GM12878 (cell line): ENCODE results near the gene USP21. TPM values are rescaled to one million over a fixed set of nuclear protein-coding genes. Genes with fewer than 3 reads are reported as not detected.

Experiments used
- ATAC-seq: fragments of 200-7000 bp; cut with Tn5 transposase; 3 replicates; pipeline ENCODE4 v1.9.1; 2020; ENCODE audit warnings: mild to moderate bottlenecking, moderate library complexity
- BruUV-seq: library from RNA; stranded (reverse); fragments of 400-500 nt; replicated peaks from 2 replicates; lab custom pipeline; 2021; lab: Mats Ljungman, UMichigan
- CTCF ChIA-PET: fragments of 300-600 bp; sonication (Branson Sonifier 250); formaldehyde crosslinking; extraction: SDS; loops from one replicate; lab custom pipeline; 2021; ENCODE audit warnings: inconsistent platforms; lab: Yijun Ruan, JAX
- POLR2A ChIA-PET: fragments of 350-600 bp; formaldehyde crosslinking; extraction: SDS; loops from one replicate; lab custom pipeline; 2021; ENCODE audit warnings: inconsistent platforms; lab: Charles Lee
- RAD21 ChIA-PET: fragments of 300-600 bp; sonication (Branson Sonifier 250); formaldehyde crosslinking; loops from one replicate; lab custom pipeline; 2023; ENCODE audit warnings: antibody characterized with exemption; ENCODE audit not compliant: unreplicated experiment; lab: Charles Lee
- SMC1A ChIA-PET: fragments of 300-600 bp; sonication (Branson Sonifier 250); formaldehyde crosslinking; loops from one replicate; lab custom pipeline; 2023; ENCODE audit not compliant: unreplicated experiment, uncharacterized antibody; lab: Charles Lee
- DNase-seq: peaks from one replicate; pipeline ENCODE4 v3.0.0-alpha.2; 2011; ENCODE audit warnings: low read depth, low spot score
- FAIRE-seq: peaks from 3 replicates; lab custom pipeline; 2011; peaks lifted over from hg19 to GRCh38; lab: Jason Lieb, UNC
- H2AFZ ChIP-seq: 2 replicates; pipeline ENCODE4 v1.6.0; 2011; ENCODE audit warnings: low read depth, low read length, control low read depth; ENCODE audit not compliant: control insufficient read depth
- H3K27ac ChIP-seq: 2 replicates; pipeline ENCODE4 v1.5.1; 2011; ENCODE audit warnings: control low read depth; ENCODE audit not compliant: control insufficient read depth, insufficient read depth
- H3K27me3 ChIP-seq, 2 experiments: replicated peaks in 1 of 2; 2 replicates each; pipeline versions ENCODE4 v1.6.0 to v1.6.1; 2011; ENCODE audit warnings: low read length in 1 of 2; ENCODE audit not compliant: control insufficient read depth in 2 of 2, insufficient read depth in 2 of 2
- H3K36me3 ChIP-seq, 2 experiments: 2 replicates each; pipeline ENCODE4 v1.5.1; 2011; ENCODE audit warnings: low read length in 1 of 2; ENCODE audit not compliant: control insufficient read depth in 2 of 2, insufficient read depth in 2 of 2
- H3K4me1 ChIP-seq: 2 replicates; pipeline ENCODE4 v1.6.1; 2011; ENCODE audit warnings: mild to moderate bottlenecking, low read length, moderate library complexity, mixed read lengths; ENCODE audit not compliant: control insufficient read depth, insufficient read depth
- H3K4me2 ChIP-seq: 2 replicates; pipeline ENCODE4 v1.6.0; 2011; ENCODE audit warnings: control low read depth; ENCODE audit not compliant: control insufficient read depth, insufficient read depth
- H3K4me3 ChIP-seq: fragments of 200-600 bp; sonication (generic); 2 replicates; pipeline ENCODE4 v1.5.1; 2016
- H3K79me2 ChIP-seq: 2 replicates; pipeline ENCODE4 v1.6.0; 2011; ENCODE audit warnings: low read length; ENCODE audit not compliant: control insufficient read depth, insufficient read depth
- H3K9ac ChIP-seq: 2 replicates; pipeline ENCODE4 v1.8.0; 2011; ENCODE audit warnings: low read length, control low read depth, mixed read lengths; ENCODE audit not compliant: control insufficient read depth, insufficient read depth
- H3K9me3 ChIP-seq: replicated peaks from 3 replicates; pipeline ENCODE4 v1.5.1; 2011; ENCODE audit warnings: mild to moderate bottlenecking, low read length; ENCODE audit not compliant: control insufficient read depth, insufficient read depth
- H4K20me1 ChIP-seq: 2 replicates; pipeline ENCODE4 v1.6.0; 2011; ENCODE audit not compliant: control insufficient read depth, insufficient read depth
- CBX3 ChIP-seq: fragments of 200-600 bp; sonication (generic); IDR thresholded peaks from 2 replicates; pipeline ENCODE4 v1.6.1; 2016; ENCODE audit warnings: low read depth, borderline replicate concordance
- HDGF ChIP-seq: fragments of 450-650 bp; IDR thresholded peaks from 2 replicates; pipeline ENCODE4 v1.6.1; 2016; ENCODE audit warnings: antibody characterized with exemption
- NR2F1 ChIP-seq: fragments of 450-650 bp; conservative IDR thresholded peaks from 2 replicates; pipeline ENCODE4 v1.6.1; 2017; ENCODE audit warnings: mild to moderate bottlenecking
- PAX5 ChIP-seq: IDR thresholded peaks from 2 replicates; pipeline ENCODE4 v1.6.1; 2011; ENCODE audit warnings: low read depth, low read length, borderline replicate concordance
- PAX8 ChIP-seq: fragments of 450-650 bp; IDR thresholded peaks from 2 replicates; pipeline ENCODE4 v1.6.1; 2017; ENCODE audit warnings: mild to moderate bottlenecking, moderate library complexity
- RUNX3 ChIP-seq: IDR thresholded peaks from 2 replicates; pipeline ENCODE4 v1.6.1; 2012; ENCODE audit warnings: low read length, inconsistent platforms
- SPI1 ChIP-seq: IDR thresholded peaks from 2 replicates; pipeline ENCODE4 v1.6.1; 2011; ENCODE audit warnings: low read depth, mild to moderate bottlenecking, low read length, moderate library complexity, borderline replicate concordance; ENCODE audit not compliant: insufficient read depth
- ZNF207 ChIP-seq: fragments of 450-650 bp; IDR thresholded peaks from 2 replicates; pipeline ENCODE4 v1.6.1; 2014; ENCODE audit warnings: antibody characterized with exemption, mild to moderate bottlenecking, borderline replicate concordance
- ZNF217 ChIP-seq: fragments of 450-650 bp; IDR thresholded peaks from 2 replicates; pipeline ENCODE4 v1.6.1; 2017; ENCODE audit warnings: antibody characterized with exemption, mild to moderate bottlenecking
- ZSCAN29 ChIP-seq: fragments of 450-650 bp; IDR thresholded peaks from 2 replicates; pipeline ENCODE4 v1.6.1; 2017; ENCODE audit warnings: mild to moderate bottlenecking, moderate library complexity
- WGBS: methylation state at CpG from one replicate; pipeline ENCODE4 v1.1.6; 2016; ENCODE audit warnings: low lambda C conversion rate; ENCODE audit not compliant: insufficient replicate concordance, insufficient coverage; ENCODE audit errors: missing lambda C conversion rate; 5-methylcytosine and 5-hydroxymethylcytosine counted together
- in situ Hi-C: fragments of 300-500 bp; cut with MboI; formaldehyde crosslinking; loops from 9 replicates; pipeline ENCODE4 v1.14.3; 2018; ENCODE audit warnings: mixed read lengths
- intact Hi-C: fragments of 100-400 bp; cut with micrococcal nuclease; formaldehyde crosslinking; loops from one replicate; pipeline ENCODE4 v1.14.2; 2022; ENCODE audit not compliant: unreplicated experiment
- polyA plus RNA-seq, 11 experiments: library from polyadenylated mRNA; depleted of rRNA in 4 of 11; unstranded in 6 of 11; stranded (reverse) in 5 of 11; fragments of >200 nt; fragmentation: Nextera tagmentation in 4 of 11; fragmentation: Illumina TruSeq in 1 of 11; extraction: Ambion mirVana in 4 of 11; extraction: Trizol in 1 of 11; gene quantifications; 1 replicate in 1 of 11; 2 replicates in 10 of 11; pipeline versions ENCODE4 v1.2.1 to v1.2.3, GENCODE V29; 2011 to 2016; ENCODE audit warnings: inconsistent platforms in 2 of 11, missing spikeins in 2 of 11, low read depth in 1 of 11
- total RNA-seq, 4 experiments: library from RNA; depleted of rRNA in 3 of 4; stranded (reverse); fragments of >200 nt in 3 of 4; fragmentation: Illumina TruSeq in 1 of 4; extraction: Trizol in 1 of 4; gene quantifications; 2 replicates each; pipeline versions ENCODE4 v1.2.1 to v1.2.3, GENCODE V29; 2013 to 2021
- TF ChIP-seq, protein P1 (sequence below): fragments of 450-650 bp; formaldehyde crosslinking; IDR thresholded peaks from 2 replicates; pipeline ENCODE4 v1.4.0; 2020; ENCODE audit warnings: mild to moderate bottlenecking, moderate library complexity
- TF ChIP-seq, protein P2 (sequence below), 3 experiments: IDR thresholded peaks in 2 of 3; conservative IDR thresholded peaks in 1 of 3; 2 replicates each; pipeline ENCODE4 v1.5.1; 2011; ENCODE audit warnings: low read depth in 3 of 3, low read length in 3 of 3, mild to moderate bottlenecking in 3 of 3, control low read depth in 2 of 3, moderate library complexity in 2 of 3, inconsistent platforms in 1 of 3, mixed read lengths in 1 of 3; ENCODE audit not compliant: control insufficient read depth in 2 of 3, insufficient read depth in 1 of 3; ENCODE audit errors: extremely low read depth in 1 of 3
- TF ChIP-seq, protein P3 (sequence below): fragments of 450-650 bp; formaldehyde crosslinking; IDR thresholded peaks from 2 replicates; pipeline ENCODE4 v1.5.0; 2022; ENCODE audit warnings: mild to moderate bottlenecking, missing genetic modification characterization

Gene USP21
- total and polyA plus RNA-seq, 10 of the 15 experiments (the other 5 are each of a cell fraction or from before 2014, with no cell fraction given), result 3.2 to 28.6 (median 16.6) TPM

DNA sequence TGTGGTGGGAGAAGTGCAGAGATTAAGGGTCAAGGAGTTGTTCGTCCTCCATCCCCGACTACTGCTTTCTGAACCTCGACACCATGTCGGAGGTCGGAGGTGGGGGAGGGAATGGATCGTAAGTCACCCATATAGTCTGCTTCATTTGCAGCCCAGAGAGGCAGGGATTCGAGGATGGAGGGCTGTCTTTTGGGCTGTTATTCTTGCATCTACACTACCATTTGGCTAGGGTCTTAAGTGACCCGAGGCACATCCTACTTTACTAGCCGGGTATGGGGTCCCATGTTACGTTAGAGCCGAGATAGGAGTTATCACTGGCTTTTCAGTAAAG lies 578 bp downstream of the USP21 start:
- DNase-seq (no peak), FAIRE-seq (no peak), ATAC-seq (no peak)
- Histone ChIP-seq H3K9me3 (no peaks in the 10 kb centered on the region), H3K4me1 (peaks cover 15% of the 10 kb centered on the region), H3K27me3 (no peaks in the 10 kb centered on the region), H3K9ac (peak overlapping the region; percentile 89), H3K79me2 (peaks cover 14% of the 10 kb centered on the region), H3K4me2 (peak overlapping the region; percentile 97), H3K27ac (peak overlapping the region; percentile 68), H2AFZ (peak overlapping the region; percentile 82), H4K20me1 (no peaks in the 10 kb centered on the region), H3K4me3 (peak overlapping the region; percentile 83), H3K36me3 (peaks cover 0 to 15% of the 10 kb centered on the region in 2 experiments)
- 19% methylated on average over 11 of the region's 11 CpGs for WGBS
- SMC1A ChIA-PET, result no interaction called here
- no TSS peak for BruUV-seq
- RAD21 ChIA-PET, result no interaction called here
- in situ Hi-C loops, result no loop called here
- TF ChIP-seq PAX5 (no peak), ZSCAN29 (no peak), RUNX3 (no peak), HDGF (peak; percentile 20; the same call in 1 of the 2 replicates), ZNF207 (no peak), NR2F1 (0 out of 2 replicates have a peak, but pooled peaks have one; percentile 7), CBX3 (no peak), ZNF217 (no peak), PAX8 (no peak), SPI1 (no peak)
- TF ChIP-seq, protein P1, sequence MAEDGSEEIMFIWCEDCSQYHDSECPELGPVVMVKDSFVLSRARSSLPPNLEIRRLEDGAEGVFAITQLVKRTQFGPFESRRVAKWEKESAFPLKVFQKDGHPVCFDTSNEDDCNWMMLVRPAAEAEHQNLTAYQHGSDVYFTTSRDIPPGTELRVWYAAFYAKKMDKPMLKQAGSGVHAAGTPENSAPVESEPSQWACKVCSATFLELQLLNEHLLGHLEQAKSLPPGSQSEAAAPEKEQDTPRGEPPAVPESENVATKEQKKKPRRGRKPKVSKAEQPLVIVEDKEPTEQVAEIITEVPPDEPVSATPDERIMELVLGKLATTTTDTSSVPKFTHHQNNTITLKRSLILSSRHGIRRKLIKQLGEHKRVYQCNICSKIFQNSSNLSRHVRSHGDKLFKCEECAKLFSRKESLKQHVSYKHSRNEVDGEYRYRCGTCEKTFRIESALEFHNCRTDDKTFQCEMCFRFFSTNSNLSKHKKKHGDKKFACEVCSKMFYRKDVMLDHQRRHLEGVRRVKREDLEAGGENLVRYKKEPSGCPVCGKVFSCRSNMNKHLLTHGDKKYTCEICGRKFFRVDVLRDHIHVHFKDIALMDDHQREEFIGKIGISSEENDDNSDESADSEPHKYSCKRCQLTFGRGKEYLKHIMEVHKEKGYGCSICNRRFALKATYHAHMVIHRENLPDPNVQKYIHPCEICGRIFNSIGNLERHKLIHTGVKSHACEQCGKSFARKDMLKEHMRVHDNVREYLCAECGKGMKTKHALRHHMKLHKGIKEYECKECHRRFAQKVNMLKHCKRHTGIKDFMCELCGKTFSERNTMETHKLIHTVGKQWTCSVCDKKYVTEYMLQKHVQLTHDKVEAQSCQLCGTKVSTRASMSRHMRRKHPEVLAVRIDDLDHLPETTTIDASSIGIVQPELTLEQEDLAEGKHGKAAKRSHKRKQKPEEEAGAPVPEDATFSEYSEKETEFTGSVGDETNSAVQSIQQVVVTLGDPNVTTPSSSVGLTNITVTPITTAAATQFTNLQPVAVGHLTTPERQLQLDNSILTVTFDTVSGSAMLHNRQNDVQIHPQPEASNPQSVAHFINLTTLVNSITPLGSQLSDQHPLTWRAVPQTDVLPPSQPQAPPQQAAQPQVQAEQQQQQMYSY, result no peak
- TF ChIP-seq, protein P2, sequence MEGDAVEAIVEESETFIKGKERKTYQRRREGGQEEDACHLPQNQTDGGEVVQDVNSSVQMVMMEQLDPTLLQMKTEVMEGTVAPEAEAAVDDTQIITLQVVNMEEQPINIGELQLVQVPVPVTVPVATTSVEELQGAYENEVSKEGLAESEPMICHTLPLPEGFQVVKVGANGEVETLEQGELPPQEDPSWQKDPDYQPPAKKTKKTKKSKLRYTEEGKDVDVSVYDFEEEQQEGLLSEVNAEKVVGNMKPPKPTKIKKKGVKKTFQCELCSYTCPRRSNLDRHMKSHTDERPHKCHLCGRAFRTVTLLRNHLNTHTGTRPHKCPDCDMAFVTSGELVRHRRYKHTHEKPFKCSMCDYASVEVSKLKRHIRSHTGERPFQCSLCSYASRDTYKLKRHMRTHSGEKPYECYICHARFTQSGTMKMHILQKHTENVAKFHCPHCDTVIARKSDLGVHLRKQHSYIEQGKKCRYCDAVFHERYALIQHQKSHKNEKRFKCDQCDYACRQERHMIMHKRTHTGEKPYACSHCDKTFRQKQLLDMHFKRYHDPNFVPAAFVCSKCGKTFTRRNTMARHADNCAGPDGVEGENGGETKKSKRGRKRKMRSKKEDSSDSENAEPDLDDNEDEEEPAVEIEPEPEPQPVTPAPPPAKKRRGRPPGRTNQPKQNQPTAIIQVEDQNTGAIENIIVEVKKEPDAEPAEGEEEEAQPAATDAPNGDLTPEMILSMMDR (IDR thresholded peaks at IDR 0.05 in 2 of 3, conservative IDR thresholded peaks at IDR 0.05 in 1 of 3; ENCODE audit: control insufficient read depth in 2 of 3, extremely low read depth in 1 of 3, insufficient read depth in 1 of 3, low read depth in 3 of 3, low read length in 3 of 3), result no peak
- TF ChIP-seq, protein P3, sequence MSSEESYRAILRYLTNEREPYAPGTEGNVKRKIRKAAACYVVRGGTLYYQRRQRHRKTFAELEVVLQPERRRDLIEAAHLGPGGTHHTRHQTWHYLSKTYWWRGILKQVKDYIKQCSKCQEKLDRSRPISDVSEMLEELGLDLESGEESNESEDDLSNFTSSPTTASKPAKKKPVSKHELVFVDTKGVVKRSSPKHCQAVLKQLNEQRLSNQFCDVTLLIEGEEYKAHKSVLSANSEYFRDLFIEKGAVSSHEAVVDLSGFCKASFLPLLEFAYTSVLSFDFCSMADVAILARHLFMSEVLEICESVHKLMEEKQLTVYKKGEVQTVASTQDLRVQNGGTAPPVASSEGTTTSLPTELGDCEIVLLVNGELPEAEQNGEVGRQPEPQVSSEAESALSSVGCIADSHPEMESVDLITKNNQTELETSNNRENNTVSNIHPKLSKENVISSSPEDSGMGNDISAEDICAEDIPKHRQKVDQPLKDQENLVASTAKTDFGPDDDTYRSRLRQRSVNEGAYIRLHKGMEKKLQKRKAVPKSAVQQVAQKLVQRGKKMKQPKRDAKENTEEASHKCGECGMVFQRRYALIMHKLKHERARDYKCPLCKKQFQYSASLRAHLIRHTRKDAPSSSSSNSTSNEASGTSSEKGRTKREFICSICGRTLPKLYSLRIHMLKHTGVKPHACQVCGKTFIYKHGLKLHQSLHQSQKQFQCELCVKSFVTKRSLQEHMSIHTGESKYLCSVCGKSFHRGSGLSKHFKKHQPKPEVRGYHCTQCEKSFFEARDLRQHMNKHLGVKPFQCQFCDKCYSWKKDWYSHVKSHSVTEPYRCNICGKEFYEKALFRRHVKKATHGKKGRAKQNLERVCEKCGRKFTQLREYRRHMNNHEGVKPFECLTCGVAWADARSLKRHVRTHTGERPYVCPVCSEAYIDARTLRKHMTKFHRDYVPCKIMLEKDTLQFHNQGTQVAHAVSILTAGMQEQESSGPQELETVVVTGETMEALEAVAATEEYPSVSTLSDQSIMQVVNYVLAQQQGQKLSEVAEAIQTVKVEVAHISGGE (CRISPR knock-in tag), result 0 out of 2 replicates have a peak, but pooled peaks have one; percentile 16
- intact Hi-C loops, result no loop called here
- CTCF ChIA-PET, result no interaction called here
- POLR2A ChIA-PET, result no interaction called here
